C4-2B (cell line): ENCODE measurements around the gene DNAH17.

Source experiments
- H3K27ac ChIP-seq: fragments of 450-650 bp; 2 replicates; pipeline ENCODE4 v1.5.1; 2017
- CTCF ChIP-seq: fragments of 450-650 bp; conservative IDR thresholded peaks from 2 replicates; pipeline ENCODE4 v1.5.1; 2017; ENCODE audit warnings: mild to moderate bottlenecking
- ZFX ChIP-seq: fragments of 450-650 bp; IDR thresholded peaks from 2 replicates; pipeline ENCODE4 v1.6.1; 2017

DNAH17 gene

GRCh38 chr17:78461799-78462053 lies 115.5 kb downstream of the DNAH17 start:
- no peak overlapping the region for H3K27ac ChIP-seq
- TF ChIP-seq ZFX (no peak), CTCF (no peak)

DNA sequence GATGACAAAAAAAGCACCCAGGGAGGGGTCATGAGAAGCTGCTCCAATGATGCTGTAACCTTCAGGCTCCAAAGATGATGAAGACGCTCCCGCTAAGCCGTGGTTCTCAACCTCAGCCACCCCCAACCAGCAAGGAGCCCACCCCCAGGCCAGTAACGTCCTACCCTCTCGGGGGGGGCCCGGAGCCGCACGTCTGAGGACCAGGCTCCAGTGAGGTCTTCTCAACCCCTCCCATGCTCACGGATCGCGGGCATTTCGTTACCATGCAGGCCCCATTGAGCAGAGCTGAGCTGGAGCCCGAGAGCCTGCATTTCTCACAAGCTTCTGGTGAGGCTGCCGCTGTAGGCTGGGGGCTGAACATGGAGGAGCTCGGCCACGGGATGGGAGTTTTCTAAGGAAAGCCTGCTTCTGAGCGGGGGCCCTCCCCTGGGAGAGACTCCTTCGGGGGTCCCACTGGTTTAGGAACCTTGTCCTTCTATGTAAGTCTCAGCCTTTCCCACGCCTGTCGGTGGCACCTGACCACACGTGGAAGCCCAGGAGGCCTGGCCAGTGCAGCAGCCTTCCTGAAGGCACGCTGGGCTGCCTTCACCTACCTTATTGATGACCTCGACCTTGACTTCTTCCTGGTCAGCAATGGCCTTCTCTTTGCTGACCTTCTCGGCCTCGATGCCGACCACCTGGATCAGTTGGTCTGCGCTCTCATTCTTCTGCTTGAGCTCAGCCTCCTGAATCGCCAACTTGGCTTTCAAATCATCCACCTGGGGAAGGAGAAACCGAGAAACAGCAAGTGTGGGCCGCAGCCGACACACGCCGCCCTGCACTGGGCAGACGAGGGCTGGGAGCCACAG lies 116.0 kb downstream of the DNAH17 start:
- TF ChIP-seq ZFX, result no peak
- TF ChIP-seq CTCF, result no peak
- H3K27ac ChIP-seq, result no peak overlapping the region

DNA sequence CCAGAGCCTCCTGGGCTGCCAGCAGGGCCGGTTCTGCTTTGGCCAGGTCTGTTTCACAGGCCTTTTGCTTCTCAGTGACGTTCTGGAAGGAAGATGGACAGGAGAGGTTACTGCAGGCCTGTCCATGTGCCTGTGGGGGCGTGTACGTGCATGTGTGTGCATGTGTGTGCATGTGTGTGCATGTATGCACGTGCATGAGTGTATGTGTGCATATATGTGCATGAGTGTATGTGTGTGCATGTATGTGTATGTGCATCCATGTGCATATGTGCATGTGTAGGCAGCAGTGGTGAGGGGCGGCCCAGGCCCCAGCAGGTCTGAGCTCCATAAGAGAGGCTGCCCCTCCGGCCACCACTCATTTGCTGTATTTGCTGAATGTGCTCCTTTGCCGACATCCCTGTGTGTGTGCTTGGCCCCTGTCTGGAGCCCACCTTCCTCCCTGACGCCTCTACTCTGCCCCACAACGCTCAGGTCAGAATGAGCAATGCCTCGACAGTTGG lies 117.0 kb downstream of the DNAH17 start:
- no peak overlapping the region for H3K27ac ChIP-seq
- TF ChIP-seq CTCF, result no peak
- no peak for TF ChIP-seq ZFX

DNA sequence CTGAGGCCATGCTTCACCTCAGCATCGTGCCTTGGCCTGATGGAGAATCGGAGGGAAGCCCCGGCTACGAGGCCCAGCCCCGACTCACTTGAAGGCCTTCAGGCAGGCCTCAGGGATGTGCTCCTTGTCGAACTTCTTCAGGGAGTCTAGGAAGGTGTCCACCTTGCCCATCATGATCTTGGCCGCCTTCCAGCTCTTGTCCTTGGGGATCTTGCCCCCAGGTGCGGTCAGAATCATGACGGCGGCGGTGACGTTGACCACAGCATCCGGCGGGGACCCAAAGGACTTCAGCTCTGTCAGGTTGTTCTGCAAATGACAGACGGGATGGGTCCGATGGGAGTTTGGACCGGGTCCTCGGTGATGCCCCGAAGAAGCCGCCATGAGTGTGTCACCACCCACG lies 117.5 kb downstream of the DNAH17 start:
- TF ChIP-seq ZFX, result no peak
- no peak for TF ChIP-seq CTCF
- H3K27ac ChIP-seq, result no peak overlapping the region

DNA sequence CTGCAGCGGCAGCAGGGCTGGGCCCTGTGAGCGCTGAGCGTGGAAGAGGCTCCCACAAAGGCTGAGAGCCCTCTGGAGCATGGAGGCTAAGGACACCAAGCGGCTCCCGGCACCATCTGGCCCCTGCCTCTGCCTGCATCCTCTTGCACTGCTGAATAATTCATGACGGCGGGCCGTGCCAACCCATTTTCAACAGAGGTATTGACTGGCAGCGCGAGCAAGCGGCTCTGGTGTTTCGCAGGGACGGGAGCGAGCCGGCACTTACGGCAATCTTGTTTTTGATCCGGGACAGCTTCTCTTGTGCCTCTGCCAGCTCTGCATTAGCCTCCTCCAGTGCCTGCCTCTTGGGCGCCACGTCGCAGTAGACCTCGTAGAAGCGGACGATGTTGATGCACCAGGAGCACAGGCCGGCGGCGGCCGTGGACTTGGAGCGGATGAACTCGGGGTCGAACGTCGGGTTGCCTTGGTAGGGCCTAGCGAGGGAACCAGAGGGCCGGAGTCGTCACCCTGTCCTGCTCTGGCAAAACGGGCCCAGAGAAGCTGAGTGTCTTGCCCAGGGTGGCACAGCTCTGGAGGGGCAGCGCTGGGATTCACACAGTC lies 118.4 kb downstream of the DNAH17 start:
- no peak for TF ChIP-seq CTCF
- no peak for TF ChIP-seq ZFX
- H3K27ac ChIP-seq, result no peak overlapping the region

GRCh38 chr17:78458091-78458490 lies 119.1 kb downstream of the DNAH17 start:
- TF ChIP-seq ZFX (no peak), CTCF (no peak)
- H3K27ac ChIP-seq, result no peak overlapping the region

- TF ChIP-seq ZFX (no peak), CTCF (no peak)
These were observed 122.8 kb downstream of the DNAH17 start for GRCh38 chr17:78454346-78454745.

More at GRCh38 chr17:78454346-78454745, 122.8 kb downstream of the DNAH17 start:
- H3K27ac ChIP-seq, result no peak overlapping the region
